ENCODE measurements around the gene DNER.
"Not testable (repeated sequence)": the region's sequence is repeated elsewhere in the genome, so short reads cannot be mapped to it uniquely, and the experiment has no call there.

Gene DNER

GRCh38 chr2:229559986-229560385 lies 154.4 kb downstream of the DNER start:
- no peak for DNase-seq

DNA sequence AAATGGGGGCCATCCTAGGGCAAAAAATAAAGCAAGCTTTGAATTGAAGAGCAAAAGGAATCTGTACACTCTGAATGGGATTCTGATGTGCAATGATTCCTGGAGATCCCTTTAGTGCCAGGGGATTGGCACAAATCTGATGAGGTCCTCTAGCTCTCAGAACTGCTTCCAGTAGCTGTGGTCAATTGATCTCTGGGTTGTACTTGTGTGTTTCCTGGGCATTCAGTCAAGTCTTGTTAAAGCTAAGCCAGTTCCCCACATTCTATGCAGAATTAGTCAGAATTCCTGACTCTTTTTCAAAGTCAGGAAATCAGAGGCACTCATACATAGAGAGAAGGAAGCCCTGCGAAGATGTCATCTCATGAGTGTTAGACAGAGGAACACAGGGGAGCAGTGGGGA lies 161.3 kb downstream of the DNER start:
- no peak for DNase-seq

GRCh38 chr2:229543176-229543873 lies 171.0 kb downstream of the DNER start:
- DNase-seq: no peak

- DNase-seq: no peak
These were observed 174.7 kb downstream of the DNER start for GRCh38 chr2:229539628-229540027.

- no peak for DNase-seq
These were observed 182.8 kb downstream of the DNER start for GRCh38 chr2:229531594-229531993.

DNA sequence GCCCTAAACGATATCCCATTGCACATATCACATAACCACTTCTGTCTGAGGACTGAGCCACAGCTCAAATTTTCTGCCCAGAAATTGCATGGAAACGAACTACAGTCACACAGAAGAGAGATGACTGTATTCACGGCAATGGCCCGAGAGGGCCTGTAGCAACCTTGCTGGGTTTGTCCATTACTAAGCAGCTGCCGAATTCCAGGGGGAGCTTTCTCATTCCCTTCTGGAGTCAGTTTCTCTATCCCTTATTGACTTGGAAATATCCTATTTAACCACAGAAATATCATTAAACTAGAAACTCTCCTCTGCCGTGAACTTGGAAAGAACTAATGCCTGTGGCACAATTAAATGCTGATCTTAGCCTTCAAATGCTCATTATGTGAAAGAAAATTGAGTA lies 183.9 kb downstream of the DNER start:
- no peak for DNase-seq

GRCh38 chr2:229528846-229529245 lies 185.5 kb downstream of the DNER start:
- no peak for DNase-seq

- DNase-seq: no peak
These were observed 187.4 kb downstream of the DNER start for GRCh38 chr2:229526951-229527350.

GRCh38 chr2:229524799-229525198 lies 189.6 kb downstream of the DNER start:
- no peak for DNase-seq

DNA sequence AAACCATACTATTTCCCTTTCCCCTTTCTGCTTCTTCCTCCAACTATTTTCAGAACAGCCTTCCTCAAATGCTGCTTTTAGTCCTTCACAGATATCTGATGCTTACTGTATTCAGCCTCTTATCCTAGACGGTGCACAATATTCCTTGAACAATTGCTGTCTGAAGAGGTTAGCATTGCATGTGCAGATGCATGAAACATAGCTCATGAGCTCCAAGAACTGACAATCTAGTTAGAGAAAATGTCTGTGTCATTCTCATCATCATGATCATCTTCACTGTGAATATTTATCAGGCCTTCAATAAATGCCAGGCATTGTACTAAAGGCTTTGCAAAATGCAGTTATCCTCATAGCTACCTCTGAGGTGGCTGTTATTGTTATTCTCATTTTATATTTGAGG lies 190.7 kb downstream of the DNER start:
- DNase-seq: no peak

- DNase-seq: no peak
These were observed 192.8 kb downstream of the DNER start for GRCh38 chr2:229521576-229521975.

- no peak for DNase-seq
These were observed 193.7 kb downstream of the DNER start for GRCh38 chr2:229520691-229521096.

DNA sequence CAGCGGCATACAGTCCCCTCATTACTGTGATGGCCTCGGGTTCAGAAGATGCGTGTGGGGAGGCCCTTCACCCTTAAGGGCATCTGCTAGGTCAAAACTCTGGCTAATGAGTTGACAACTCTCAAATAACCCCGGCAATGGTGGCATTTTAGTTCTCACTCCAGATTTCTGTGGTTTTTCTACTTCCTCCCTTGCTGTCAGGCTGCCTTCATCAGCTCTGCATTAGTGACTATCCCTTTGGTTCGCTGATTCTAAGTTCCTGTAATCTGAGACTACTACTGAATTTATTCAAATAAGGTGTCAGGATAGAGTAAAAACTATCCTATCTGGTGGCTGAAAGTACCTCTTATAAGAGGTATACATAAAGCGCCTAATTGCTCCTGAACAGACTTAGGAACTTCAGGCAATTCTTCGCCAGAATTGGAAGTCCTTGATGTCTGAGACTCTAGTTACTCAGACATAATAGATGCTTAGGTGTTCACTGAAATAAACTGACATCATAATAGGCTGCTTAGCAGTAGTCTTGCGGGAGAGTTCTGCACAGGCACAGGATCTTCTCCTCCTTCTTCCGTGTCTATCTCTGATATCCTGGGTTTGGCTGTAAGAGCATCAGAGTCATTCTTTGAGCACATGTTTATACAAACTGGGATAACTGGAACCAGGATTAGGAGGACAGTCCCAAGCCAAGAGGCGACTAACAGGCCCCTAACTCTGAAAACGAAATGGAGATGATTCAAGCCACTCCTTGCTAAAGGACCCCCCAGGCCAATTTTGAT lies 194.5 kb downstream of the DNER start:
- DNase-seq: no peak

GRCh38 chr2:229514273-229514895 lies 200.0 kb downstream of the DNER start:
- DNase-seq: no peak

- no peak for DNase-seq
These were observed 202.8 kb downstream of the DNER start for GRCh38 chr2:229511524-229511923.

DNA sequence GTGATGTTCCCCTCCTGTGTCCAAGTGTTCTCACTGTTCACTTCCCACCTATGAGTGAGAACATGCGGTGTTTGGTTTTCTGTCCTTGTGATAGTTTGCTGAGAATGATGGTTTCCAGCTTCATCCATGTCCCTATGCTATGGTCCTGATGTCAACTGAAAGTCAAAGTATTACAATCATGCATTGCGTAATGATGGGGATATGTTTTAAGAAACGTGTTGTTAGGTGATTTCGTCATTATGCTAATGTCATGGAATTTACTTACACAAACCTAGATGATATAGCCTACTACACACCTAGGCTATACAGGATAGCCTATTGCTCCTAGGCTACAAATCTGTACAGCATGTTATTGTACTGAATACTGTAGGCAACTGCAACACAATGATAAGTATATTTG lies 207.7 kb downstream of the DNER start:
- DNase-seq: not testable (repeated sequence)

GRCh38 chr2:229501051-229501794 lies 213.1 kb downstream of the DNER start:
- DNase-seq: no peak

DNA sequence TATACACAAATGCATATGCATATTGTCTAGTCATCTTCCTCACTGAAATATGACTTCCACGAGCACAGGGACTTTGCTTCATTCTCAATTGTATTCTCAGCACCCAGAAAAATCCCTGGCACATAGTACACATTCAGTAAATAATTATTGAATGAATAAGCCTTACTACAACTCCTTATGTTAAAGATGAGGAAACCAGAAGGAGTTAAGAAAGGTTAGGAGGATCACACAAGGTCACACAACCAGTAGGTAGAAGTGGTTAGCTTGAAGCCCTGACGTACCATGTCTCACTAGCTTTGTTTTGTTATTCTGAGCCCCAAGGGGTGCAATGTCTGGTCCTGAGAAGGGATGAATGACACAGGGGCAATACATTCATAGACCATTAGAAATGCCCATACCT lies 222.3 kb downstream of the DNER start:
- DNase-seq: no peak

DNA sequence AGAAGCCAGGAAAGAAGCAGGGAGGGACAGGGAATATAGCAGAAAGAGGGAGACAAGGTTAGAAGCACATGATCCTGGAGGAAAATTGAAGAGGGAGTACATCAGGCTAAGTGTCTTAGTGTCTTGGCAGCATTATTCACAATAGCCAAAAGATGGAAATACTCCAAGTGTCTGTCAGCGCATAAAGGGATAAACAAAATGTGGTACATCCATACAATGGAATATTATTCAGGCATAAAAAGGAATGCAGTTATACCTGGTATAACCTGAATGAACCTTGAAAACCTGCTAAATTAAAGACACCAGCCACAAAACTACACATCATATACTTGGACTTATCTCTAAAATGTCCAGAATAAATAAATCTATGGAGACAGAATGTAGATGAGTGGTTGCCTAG lies 224.2 kb downstream of the DNER start:
- DNase-seq: no peak

GRCh38 chr2:229489016-229489415 lies 225.3 kb downstream of the DNER start:
- no peak for DNase-seq

DNA sequence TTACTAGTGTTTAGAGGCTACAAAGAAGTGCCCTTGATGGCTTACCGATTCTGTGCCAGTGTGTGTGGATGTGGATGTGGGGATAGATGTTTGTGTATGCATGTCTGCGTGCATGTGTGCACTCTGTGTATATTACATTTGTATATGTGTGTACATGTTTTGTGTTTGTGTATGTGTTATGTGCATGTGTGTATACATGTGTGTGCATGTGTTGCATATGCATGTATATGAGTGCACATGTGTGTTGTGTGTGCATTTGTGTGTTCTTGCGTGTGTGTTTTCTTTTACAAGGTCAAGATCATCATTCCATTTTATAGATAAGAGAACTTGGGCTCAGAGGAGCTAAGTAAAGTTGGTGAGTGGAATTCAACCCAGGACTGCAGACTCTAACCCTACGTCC lies 226.1 kb downstream of the DNER start:
- no peak for DNase-seq

DNA sequence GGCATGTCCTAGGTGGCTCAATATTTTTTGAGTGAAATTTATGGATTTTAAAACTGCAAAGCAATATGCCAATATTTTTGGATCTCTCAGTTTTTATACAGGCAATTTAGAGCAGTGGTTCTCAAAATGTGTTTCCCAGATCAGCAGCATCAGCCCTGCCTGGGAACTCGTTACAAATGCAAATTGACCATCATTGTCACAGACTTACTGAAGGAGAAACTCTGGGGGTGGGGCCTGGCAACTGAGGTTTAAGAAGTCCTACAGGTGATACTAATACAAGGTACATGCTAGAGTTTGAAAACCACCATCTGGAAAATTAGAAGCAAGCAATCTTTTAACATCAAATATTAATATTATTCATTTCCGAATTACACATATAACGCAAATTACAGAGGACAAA lies 227.7 kb downstream of the DNER start:
- no peak for DNase-seq

- no peak for DNase-seq
These were observed 228.5 kb downstream of the DNER start for GRCh38 chr2:229485857-229486256.

All from activated effector memory CD4-positive, alpha-beta T cell treated with Interleukin-2 at 50 U/mL for 16 hours (primary cell).